Astrocyte (in vitro differentiated cells and primary cell): ENCODE measurements around the gene RNPC3.

Source experiments
- EZH2 ChIP-seq: IDR thresholded peaks from 2 replicates; pipeline ENCODE4 v1.6.1; 2012; ENCODE audit warnings: mild to moderate bottlenecking, low read length, inconsistent platforms; ENCODE audit not compliant: insufficient read depth
- TF ChIP-seq, protein P1 (sequence below): IDR thresholded peaks from 2 replicates; pipeline ENCODE4 v1.5.1; 2011; ENCODE audit warnings: low read depth, mild to moderate bottlenecking, inconsistent platforms, low read length, moderate library complexity; ENCODE audit not compliant: insufficient read depth

DNA sequence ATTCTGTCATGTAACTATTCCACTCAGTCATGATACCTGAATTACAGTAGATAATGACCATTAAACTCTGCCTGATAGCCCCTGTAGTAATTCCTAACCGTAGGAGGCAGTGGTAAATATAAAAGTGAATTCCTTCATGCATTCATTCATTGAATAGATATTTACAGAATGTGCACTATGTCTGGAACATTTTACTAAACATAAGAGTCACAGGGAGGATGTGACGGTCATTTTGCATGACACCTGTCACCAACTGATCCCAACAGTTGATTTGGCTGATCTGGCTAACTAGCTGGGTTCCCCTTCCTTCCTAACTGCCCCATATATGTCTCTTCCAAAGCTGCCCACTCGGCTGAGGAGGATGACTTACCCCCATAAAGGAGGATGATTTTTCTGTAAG lies 2.2 kb upstream of the RNPC3 start:
- TF ChIP-seq, protein P1, sequence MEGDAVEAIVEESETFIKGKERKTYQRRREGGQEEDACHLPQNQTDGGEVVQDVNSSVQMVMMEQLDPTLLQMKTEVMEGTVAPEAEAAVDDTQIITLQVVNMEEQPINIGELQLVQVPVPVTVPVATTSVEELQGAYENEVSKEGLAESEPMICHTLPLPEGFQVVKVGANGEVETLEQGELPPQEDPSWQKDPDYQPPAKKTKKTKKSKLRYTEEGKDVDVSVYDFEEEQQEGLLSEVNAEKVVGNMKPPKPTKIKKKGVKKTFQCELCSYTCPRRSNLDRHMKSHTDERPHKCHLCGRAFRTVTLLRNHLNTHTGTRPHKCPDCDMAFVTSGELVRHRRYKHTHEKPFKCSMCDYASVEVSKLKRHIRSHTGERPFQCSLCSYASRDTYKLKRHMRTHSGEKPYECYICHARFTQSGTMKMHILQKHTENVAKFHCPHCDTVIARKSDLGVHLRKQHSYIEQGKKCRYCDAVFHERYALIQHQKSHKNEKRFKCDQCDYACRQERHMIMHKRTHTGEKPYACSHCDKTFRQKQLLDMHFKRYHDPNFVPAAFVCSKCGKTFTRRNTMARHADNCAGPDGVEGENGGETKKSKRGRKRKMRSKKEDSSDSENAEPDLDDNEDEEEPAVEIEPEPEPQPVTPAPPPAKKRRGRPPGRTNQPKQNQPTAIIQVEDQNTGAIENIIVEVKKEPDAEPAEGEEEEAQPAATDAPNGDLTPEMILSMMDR, result no peak
- TF ChIP-seq EZH2, result no peak
